Measurements from ENCODE around the gene HOPX.
"Not testable (repeated sequence)": the region's sequence is repeated elsewhere in the genome, so short reads cannot be mapped to it uniquely, and the experiment has no call there.

Gene HOPX

GRCh38 chr4:56607926-56608325 lies 73.2 kb downstream of the HOPX start:
- TF ChIP-seq, protein P1, sequence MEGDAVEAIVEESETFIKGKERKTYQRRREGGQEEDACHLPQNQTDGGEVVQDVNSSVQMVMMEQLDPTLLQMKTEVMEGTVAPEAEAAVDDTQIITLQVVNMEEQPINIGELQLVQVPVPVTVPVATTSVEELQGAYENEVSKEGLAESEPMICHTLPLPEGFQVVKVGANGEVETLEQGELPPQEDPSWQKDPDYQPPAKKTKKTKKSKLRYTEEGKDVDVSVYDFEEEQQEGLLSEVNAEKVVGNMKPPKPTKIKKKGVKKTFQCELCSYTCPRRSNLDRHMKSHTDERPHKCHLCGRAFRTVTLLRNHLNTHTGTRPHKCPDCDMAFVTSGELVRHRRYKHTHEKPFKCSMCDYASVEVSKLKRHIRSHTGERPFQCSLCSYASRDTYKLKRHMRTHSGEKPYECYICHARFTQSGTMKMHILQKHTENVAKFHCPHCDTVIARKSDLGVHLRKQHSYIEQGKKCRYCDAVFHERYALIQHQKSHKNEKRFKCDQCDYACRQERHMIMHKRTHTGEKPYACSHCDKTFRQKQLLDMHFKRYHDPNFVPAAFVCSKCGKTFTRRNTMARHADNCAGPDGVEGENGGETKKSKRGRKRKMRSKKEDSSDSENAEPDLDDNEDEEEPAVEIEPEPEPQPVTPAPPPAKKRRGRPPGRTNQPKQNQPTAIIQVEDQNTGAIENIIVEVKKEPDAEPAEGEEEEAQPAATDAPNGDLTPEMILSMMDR (IDR thresholded peaks at IDR 0.05; ENCODE audit: low read depth, low read length), result no peak
- Histone ChIP-seq H3K4me3 (ENCODE audit: low read depth, low read length) (no peak overlapping the region), H3K9me3 (ENCODE audit: severe bottlenecking) (no peaks in the 10 kb centered on the region), H3K36me3 (no peaks in the 10 kb centered on the region), H3K27ac (no peak overlapping the region), H3K27me3 (ENCODE audit: insufficient read depth, low read depth, severe bottlenecking) (no peaks in the 10 kb centered on the region)
- DNase-seq, result no peak

GRCh38 chr4:56606385-56606784 lies 74.7 kb downstream of the HOPX start:
- no peak for DNase-seq
- Histone ChIP-seq H3K36me3 (no peaks in the 10 kb centered on the region), H3K9me3 (ENCODE audit: severe bottlenecking) (no peaks in the 10 kb centered on the region), H3K4me3 (ENCODE audit: low read depth, low read length) (no peak overlapping the region), H3K27ac (no peak overlapping the region), H3K27me3 (ENCODE audit: insufficient read depth, low read depth, severe bottlenecking) (no peaks in the 10 kb centered on the region)
- TF ChIP-seq, protein P1 (IDR thresholded peaks at IDR 0.05; ENCODE audit: low read depth, low read length), result no peak

GRCh38 chr4:56605464-56605863 lies 75.6 kb downstream of the HOPX start:
- not testable (repeated sequence) for H3K4me3 ChIP-seq (ENCODE audit: low read depth, low read length); H3K9me3 ChIP-seq (ENCODE audit: severe bottlenecking); H3K27ac ChIP-seq; H3K36me3 ChIP-seq; DNase-seq; H3K27me3 ChIP-seq (ENCODE audit: insufficient read depth, low read depth, severe bottlenecking)

DNA sequence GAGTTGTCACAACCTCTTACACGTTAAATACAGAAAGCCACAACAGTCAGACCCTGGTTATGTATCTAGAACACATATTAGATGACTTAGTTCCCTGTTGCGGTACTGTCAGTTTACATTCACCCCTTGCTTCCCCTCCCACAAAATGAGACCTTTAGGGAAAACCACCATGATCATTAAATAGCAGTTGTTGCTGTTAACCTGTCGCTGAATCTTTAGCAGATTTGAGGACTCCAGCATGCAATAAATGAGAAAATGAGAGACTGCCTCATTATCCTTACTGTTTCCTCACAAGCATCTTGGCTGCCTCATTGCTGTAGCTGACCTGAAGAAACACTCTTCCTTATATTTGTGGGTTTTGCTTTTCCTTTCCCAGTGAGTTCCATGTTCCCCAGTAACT lies 77.8 kb downstream of the HOPX start:
- H3K9me3 ChIP-seq (ENCODE audit: severe bottlenecking), result no peaks in the 10 kb centered on the region
- no peaks in the 10 kb centered on the region for H3K36me3 ChIP-seq
- DNase-seq, result no peak
- no peak overlapping the region for H3K4me3 ChIP-seq (ENCODE audit: low read depth, low read length)
- TF ChIP-seq, protein P1 (IDR thresholded peaks at IDR 0.05; ENCODE audit: low read depth, low read length), result no peak
- no peaks in the 10 kb centered on the region for H3K27me3 ChIP-seq (ENCODE audit: insufficient read depth, low read depth, severe bottlenecking)
- no peak overlapping the region for H3K27ac ChIP-seq

Measured in WERI-Rb-1 (cell line).